ENCODE data around the gene SDK1.
"Not testable (repeated sequence)": the region's sequence is repeated elsewhere in the genome, so short reads cannot be mapped to it uniquely, and the experiment has no call there.

SDK1 gene

DNA sequence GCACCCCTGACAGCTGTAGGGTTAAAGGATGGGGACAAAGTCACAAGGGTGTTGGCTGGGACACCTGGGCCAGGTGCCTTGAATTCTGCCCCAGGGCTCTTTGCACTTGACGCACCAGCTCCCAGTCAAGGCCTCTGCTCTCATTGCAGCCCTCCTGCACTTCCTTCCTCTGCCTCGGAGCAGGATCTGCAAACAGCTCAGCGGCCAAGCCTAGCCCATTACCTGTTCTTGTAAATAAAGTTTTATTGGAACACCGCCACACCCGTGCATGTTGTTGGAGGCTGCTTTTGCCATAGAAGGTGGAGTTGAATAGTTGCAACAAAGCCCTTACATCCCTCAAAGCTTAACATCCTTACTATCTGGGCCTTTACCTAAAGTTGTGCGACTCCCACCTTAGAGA lies 897.2 kb downstream of the SDK1 start:
- no peak for DNase-seq

DNA sequence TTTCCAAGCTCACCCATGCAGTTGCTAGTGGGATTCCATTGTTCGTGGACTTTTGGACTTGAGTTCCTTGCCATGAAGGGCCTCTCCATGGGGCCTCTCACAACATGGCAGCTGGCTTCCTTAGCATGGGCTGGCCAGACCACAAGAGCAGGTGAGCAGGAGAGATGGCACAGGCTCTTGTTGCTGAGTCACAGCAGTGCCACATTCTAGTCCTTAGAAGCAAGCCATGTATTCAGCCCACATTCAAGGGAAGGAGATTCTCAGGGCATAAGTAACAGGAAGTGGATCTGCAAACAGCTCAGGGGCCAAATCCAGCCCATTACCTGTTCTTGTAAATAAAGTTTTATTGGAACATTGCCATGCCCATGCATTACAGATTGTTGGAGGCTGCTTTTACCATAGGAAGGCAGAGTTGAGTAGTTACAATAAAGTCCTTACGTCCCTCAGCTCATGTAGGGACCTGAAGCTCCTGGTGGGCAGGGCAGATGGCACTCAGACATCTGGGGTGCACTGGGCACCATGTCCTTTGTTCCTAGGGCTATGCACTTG lies 899.6 kb downstream of the SDK1 start:
- DNase-seq, result no peak

DNA sequence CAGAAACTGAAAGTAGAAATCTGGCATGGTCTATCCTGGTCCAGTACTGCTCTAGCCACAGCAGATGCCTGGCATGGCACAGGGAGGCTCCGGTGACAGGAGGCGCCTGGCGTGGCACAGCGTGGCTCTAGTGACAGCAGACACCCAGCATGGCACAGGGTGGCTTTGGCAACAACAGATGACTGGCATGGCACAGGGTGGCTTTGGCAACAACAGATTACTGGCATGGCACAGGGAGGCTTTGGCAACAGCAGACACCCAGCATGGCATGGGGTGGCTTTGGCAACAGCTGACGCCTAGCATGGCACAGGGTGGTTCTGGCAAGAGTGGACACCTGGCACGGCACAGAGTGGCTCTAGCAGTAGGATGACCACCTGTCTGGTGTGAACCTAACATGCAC lies 900.5 kb downstream of the SDK1 start:
- DNase-seq, result no peak

DNA sequence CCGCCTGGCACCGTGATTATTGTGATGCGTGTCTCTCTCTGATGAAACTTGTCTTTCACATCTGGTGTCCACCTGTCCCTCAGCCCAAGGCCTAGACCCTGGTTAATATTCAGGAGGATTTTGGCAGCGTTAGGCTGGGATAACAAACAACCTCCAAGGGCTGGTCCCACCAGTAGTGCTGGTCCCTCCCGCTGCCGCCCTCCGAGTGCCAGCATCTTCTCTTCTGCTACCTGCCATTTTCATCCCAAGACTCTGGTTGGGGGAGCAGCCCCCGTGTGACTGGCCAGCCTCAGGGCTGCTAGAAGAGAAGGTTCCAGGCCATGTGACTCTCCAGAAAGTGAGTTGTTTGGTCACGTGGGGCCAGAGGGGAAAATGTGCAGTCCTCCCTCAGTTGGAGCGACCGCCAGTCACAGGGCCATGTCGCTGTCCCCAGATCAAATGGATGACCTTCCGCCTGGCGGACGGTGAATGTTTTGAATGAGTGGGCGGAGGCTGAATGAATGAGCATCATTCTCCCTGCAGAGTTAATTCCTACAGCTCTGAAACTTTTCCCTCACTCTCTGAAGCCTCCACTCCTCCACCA lies 901.2 kb downstream of the SDK1 start:
- DNase-seq, result no peak

DNA sequence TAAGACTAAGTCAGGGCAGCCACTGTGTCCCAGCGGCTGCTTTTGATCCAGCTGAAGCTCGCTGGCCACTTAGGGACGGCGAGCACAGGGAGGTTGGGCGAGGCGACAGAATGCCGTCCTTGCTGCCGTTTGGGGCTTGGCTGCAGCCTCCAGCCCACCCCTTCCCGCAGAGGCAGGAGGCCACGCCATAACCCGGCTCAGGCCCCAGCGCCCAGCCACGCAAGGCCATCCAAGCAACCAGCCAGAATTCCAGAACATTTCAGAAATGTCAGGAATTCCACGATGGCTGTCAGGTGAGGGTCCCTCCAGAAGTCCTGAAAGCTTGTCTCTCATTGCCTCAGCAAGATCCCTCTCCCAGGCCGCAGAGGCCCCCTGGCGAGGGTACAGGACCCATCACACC lies 901.9 kb downstream of the SDK1 start:
- DNase-seq, result no peak

DNA sequence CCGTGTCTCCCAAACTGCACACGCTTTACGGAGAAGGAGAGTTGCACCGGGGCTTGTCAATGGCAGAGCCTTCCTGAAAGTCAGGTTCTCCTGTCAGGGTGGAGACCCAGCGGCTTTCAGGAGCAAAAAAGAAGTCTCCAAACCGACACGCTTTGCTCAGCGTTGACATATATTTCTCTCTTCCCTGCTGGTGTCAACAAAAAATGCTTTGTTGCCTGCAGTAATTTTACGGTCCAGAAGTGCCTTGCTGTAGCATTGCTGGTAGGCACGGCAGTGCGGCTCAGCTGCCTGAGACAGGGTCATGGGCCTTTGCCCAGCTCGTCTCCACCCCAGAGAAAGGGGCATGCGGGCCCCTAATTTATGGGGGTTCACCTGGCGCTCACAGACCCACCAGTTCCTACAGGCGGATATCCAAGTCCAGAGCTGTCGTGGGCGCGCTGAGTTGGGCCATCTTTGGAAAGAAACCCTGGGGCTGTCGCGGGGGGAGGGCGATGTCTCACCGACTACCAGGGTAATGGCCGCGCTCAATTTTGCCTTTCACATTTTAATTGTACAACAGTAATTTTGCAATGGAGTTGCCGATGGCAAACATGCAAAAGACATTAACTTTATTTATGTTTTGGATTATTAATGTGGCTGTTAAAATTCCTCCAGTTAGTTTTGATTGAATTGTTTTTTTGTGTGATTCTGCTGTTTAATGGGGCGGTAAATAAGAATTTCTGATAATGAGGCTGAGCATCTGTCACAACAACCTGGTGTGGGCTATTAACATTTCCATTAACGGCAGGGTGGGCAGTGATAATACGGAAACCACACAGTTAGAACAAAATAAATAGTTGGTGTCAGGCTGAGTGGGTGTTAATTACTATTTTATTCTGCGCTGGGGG lies 902.8 kb downstream of the SDK1 start:
- no peak for DNase-seq

DNA sequence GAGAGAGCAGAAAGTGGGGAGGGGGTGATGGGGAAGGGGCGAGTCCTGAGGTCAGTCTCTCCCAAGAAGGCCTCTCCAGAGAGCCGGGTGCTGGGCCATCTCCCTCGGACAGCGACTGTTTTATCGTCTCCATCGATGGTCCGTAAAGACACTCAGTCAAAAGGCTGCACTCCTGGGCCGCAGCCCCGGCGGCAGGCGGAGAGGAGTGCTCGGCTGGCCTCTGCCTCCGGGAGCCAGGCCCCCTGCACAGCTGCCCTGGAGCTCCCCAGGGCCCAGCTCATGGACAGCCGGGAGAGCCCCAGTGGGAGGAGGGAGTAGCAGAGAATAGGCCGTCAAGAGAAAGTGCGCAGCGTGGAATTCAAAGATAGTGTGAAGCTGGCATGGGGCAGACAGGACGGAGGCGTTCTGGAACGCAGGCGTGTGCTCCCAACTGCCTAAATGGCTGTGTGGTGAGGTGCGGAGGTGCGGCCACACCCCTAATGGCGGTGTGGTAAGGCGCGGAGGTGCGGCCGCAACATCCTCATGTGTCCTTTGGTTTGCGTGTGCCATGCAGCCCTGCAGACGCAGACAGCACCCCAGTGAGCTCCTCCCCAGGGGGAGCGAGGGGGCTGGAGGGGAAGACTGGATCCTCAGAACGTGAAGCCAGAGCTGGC lies 903.6 kb downstream of the SDK1 start:
- no peak for DNase-seq

DNA sequence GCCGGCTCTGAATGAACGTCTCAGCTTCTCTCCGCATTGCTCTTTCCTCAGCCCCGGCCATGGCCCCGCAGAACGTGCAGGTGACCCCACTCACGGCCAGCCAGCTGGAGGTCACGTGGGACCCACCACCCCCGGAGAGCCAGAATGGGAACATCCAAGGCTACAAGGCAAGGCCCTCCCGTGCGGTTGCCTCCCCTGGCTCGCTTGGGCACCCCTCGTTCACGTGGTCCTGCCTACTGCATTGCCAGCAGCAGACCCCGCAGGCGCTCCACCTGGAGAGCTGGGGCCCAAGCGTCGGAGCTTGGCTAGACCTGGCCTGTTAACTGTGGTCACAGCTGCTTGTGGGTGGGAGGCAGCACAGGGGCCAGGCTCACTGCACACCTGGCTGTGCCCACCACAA lies 904.8 kb downstream of the SDK1 start:
- DNase-seq, result no peak

DNA sequence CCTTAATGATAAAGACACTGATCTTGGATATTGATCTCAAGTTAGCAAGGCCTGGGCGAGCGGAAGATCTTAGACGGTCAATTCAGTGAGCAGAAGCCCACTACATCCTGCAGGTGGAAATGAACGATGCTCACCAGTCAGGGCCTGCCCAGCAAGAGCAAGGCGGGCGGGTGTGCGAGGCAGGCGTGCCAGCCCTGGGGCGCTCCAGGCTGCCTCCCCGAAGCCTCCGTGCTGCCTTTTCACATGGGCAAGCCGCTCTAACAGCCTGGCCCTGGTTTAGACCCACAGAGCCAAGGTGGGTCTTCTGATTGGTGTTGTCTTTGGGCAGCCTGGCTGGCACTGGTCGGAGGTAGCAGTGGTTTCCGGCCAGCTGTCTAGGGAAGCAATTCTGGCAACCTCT lies 906.0 kb downstream of the SDK1 start:
- no peak for DNase-seq

DNA sequence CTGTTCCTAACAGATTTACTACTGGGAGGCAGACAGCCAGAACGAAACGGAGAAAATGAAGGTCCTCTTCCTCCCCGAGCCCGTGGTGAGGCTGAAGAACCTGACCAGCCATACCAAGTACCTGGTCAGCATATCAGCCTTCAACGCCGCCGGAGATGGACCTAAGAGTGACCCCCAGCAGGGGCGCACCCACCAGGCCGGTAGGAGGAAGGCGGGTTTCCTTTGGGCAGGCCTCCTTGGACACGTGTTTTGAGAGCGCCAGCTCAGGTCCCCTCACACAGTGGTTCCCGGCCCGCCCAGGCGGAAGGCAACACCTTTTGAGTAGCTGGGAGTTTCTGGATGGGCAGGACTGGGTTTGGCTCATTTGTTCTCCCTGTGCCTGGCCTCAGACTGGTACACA lies 907.0 kb downstream of the SDK1 start:
- DNase-seq, result no peak

DNA sequence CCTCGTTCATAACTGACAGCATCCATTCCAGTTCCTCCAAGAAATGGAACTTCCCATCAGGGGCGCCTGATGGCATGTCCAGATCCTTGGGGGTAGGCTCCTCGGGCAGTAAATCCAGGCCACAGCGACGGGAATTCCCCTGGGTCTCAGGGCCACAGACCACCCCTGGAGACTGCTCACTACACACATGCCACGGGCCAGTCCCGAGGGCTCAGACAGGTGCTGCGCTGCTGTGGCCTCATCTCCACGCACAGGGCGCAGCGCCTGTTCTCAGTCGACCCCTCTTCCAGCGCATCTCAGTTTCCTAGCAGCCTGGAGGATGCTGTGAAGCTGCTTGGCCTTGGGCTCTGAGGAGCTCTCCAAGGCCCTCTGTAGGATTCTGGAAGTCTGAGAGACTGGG lies 907.5 kb downstream of the SDK1 start:
- no peak for DNase-seq

DNA sequence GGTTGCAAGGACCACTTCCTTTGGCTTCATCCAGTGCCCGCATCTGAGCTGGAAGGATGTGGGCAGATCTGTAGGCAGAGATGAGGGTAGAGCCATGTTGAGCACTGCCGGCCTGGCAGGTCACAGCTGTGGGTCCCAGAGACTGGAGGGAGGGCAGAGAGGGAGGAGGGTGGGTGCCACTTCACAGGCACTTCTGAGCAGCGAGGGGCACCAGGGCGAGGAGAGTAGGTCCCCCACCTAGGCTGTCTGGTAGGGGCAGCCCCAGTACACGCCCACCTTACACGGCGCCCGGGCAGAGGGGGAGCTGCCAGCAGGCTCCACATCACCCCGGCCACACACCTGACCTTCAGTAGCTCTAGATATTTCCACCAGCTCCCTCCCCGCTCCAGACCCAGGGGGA lies 908.1 kb downstream of the SDK1 start:
- DNase-seq, result no peak

DNA sequence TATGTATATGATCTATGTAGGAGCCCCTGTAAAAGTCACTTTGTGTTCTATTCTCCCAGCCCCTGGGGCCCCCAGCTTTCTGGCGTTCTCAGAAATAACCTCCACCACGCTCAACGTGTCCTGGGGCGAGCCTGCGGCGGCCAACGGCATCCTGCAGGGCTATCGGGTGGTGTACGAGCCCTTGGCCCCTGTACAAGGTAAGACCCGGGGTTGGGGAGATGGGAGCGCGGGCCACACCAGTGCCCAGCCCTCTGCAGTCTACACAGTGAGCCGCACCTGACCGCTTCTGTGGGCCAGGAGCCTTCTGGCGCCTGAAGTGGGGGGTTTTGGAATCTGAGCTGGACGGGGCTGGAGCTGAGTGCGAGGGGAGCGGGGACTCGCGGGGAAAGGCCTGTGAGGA lies 908.9 kb downstream of the SDK1 start:
- no peak for DNase-seq

DNA sequence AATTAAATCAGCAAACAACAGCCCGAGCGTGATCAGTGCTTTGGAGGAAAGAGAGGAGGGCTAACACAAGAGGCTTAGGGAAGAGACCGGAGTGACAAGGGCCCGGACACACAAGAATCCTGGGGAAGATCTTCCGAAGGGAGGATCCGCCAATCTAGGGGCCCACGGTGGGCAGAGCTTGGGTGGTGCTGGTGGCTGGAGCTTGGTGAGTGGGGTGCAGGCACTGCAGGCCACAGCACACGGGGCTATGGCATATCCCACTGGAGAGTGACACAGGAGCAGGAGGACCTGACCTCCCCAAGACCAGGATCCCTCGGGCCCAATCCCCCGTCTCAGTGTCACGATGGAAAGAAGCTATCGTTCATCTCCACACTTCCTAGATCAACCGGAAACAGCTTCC lies 909.8 kb downstream of the SDK1 start:
- no peak for DNase-seq

DNA sequence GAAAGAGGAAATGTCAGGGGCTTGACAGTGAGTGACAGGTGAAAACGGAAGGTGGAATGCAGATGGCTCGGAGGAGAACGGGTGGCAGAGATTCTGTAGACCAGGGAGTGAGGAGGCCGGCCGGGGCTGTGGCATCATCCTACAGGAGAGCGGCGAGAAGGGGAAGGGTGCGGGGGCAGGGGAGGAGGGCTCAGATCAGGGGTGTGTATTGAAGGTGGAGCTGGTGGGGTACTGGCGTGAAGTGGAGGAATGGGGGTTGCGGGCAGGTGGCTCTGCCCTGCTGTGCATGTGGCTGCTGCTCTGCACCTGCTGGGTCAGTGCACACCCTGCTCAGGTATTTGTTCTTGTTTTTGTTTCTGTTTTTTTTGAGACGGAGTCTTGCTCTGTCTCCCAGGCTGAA lies 910.2 kb downstream of the SDK1 start:
- DNase-seq, result no peak

DNA sequence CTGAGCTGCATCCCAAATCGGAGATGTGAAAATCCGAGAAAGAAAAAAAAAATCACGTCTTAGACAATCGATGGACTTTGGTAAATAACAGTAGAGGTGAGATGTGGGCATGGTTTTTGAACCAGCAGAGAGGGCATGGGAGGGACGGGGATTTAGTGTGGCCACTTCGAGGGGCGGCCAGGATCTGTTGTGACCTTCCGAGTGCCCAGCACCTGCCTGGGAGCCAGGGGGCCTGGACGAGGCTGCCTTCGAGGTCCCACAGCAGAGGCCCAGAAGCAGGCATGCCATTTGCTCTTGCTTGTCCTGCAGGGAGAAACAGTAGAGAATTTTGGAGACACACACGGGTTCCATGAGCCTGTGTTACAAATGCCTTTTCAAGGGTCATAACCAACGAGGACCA lies 911.3 kb downstream of the SDK1 start:
- DNase-seq, result no peak

DNA sequence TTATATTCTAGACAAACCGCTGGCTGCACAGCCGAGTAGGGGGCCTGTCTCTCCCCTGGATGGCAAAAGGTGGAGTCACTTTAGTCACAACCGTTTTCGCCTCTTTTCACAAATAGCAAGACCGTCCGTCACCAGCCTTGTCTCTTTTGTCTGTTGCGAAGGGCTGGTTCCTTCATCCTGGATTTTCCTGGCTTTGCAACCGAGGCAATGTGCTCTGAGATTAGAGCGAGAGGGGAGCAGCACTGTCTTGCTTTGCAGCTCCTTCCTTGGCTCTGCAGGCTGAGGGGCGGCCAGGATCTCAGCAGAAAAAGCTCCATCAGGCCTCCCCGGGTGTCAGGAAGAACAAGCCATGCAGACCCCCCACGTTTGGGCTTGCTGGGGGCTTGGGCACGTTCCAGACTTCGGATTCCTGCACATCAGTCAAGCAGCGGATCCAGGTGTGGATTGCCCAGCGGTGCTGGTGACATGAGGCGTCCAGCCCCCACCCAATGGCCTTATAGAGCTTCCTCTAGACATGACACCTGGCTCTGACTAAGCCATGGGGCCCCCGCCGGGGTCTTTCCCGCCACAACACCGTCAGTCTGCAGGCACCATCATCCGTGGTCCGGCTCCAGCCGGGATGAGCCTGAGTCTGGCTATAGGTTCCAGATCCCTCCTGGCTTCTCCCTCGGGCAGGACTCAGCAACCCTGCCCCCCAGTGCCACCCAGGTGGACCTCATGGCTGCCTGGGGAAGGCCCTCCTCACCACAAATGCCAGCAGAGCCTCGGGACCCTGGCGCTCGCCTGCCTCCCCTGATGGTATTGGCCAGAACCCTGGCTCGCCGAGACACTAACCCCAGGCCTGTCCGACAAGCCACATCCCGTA lies 913.5 kb downstream of the SDK1 start:
- no peak for DNase-seq

DNA sequence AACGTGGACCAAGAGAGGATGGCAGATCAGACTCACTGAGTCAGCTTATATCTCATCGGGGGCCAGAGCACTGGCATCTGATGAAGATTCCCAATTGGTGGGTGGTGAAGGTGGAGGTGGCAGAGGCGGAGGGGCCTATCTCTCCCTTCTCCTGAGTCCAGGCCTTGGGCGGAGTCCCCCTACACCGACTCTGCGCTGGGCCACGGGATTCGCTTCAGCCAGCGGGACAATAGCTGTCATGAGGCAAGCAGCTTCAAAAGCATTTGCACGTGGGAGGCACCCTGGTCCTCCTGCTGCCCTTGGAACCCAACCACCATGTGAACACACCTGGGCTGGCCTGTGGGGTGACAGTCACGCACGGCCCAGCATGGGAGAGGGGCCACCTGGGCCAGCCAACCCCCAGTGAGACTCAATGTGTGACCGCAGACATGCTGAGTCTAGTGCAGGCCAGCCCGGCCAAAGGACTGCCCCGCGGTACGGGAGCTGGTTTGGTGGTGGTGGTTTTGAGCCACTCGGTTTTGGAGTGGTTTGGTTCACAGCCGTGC lies 914.2 kb downstream of the SDK1 start:
- no peak for DNase-seq

DNA sequence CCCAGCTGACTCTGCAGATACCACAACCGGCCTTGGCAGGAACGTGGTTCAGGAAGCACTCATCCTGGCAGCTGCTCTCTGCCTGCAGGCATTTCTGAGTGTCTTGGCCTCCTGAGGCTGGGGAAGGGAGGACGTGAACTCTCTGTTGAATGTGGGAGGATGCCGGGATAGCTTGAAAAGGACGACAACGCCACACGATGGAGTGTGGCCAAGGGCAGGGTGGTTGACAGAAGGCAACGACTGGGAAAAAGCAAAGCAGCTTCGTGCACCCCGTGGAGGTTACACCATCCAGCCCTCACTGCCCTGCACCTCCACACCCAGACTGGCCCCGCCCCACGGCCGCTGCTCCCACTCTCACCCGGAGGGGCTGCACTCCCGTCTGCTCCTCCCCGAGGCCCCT lies 915.0 kb downstream of the SDK1 start:
- DNase-seq, result no peak

DNA sequence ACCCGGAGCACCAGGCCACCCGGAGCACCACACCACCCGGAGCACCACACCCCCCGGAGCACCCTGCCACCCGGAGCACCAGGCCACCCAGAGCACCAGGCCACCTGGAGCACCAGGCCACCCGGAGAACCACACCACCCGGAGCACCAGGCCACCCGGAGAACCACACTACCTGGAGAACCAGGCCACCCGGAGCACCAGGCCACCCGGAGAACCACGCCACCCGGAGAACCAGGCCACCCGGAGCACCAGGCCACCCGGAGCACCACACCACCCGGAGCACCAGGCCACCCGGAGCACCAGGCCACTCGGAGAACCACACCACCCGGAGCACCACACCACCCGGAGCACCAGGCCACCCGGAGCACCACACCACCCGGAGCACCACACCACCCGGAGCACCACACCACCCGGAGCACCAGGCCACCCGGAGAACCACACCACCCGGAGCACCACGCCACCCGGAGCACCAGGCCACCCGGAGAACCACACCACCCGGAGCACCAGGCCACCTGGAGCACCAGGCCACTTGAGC lies 916.1 kb downstream of the SDK1 start:
- not testable (repeated sequence) for DNase-seq

DNA sequence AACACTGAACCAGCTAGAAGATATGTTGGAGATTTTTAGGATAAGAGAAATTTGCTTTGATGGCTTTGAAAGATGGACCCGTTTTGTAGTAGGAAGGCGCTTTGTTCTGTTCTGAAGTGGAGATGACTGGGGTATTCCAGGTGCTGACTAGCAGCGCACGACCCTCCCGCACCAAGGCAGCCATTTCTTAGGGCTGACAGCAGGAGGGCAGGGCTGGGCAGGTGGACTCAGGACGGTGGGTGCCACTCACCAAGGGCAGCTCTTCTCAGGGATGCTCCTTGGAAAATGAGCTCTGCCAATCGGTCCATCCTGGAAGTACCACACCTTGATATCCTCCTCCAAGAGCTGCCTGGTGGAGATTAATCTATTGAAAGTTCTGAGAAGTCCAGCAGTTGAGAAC lies 917.4 kb downstream of the SDK1 start:
- DNase-seq, result no peak

DNA sequence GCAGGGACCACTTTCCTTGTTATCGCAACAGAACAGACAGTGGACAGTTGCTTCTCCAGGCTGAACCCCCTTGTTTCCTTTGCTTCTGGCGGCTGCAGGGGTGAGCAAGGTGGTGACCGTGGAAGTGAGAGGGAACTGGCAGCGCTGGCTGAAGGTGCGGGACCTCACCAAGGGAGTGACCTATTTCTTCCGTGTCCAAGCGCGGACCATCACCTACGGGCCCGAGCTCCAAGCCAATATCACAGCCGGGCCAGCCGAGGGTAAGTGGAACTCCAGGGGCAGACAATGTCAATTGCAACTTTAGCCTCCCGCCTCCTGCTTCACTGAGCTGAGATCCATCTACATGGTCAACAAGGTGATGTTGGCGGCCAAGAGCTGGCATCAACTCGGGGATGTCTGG lies 919.0 kb downstream of the SDK1 start:
- no peak for DNase-seq

All from CD4-positive, alpha-beta T cell treated with Interleukin-4 for 1 hour (primary cell).